HL-60 (cell line): Measurements from ENCODE around the gene OAS2.

Experiments
- CTCF ChIP-seq: IDR thresholded peaks from one replicate; pipeline ENCODE4 v1.5.1; 2011; ENCODE audit warnings: low read length, control low read depth, inconsistent platforms; ENCODE audit not compliant: insufficient read depth
- POLR2AphosphoS5 ChIP-seq: IDR thresholded peaks from 2 replicates; pipeline ENCODE4 v1.6.1; 2012; ENCODE audit warnings: low read depth

GRCh38 chr12:112939761-112940381 lies 38.4 kb upstream of the OAS2 start:
- TF ChIP-seq CTCF (no peak), POLR2AphosphoS5 (no peak)
